GM04504 (cell line): Measurements from ENCODE around the gene TPD52L1.
"Not testable (repeated sequence)": the region's sequence is repeated elsewhere in the genome, so short reads cannot be mapped to it uniquely, and the experiment has no call there.

Source experiments
- DNase-seq: peaks from one replicate; pipeline ENCODE4 v3.0.0-alpha.2; 2012; ENCODE audit warnings: low read depth

Gene TPD52L1

DNA sequence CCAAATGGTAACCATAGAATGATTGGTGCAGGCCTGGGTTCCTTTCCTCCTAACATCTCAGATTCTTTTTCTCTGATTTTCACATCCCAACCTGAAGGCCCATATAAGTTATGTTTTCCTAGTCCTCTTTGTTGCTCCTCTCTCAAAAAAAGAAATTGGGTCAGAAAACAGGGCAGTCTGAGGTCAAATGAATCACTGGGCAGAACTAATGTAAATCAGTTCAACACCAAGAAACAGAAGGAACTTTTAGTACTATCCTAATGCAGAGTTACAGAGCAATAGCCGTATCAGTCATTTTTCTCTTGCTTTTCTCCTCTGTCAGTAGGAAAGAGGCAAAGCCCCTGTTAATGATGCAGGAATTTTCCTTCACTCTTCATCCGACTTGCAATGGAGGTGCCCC lies 11.0 kb upstream of the TPD52L1 start:
- no peak for DNase-seq

DNA sequence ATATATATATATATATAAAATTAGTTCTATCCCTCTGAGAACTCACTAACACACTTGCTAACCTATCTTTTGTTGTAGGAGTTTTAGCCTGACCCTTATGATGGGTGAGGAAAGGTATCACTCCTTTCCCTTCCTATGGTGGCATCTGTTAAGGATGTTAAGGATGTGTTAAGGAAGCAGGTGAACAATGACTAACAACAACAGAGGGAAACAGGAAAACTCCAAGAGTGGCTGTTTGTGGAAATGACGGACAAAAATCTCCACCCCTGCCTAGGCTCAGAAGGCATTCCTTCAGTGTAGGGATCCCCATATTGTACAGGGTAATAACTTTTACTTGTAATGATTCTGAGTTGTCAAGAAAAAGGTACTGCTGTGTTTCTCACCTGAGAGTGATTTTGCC lies 8.8 kb upstream of the TPD52L1 start:
- DNase-seq = no peak

DNA sequence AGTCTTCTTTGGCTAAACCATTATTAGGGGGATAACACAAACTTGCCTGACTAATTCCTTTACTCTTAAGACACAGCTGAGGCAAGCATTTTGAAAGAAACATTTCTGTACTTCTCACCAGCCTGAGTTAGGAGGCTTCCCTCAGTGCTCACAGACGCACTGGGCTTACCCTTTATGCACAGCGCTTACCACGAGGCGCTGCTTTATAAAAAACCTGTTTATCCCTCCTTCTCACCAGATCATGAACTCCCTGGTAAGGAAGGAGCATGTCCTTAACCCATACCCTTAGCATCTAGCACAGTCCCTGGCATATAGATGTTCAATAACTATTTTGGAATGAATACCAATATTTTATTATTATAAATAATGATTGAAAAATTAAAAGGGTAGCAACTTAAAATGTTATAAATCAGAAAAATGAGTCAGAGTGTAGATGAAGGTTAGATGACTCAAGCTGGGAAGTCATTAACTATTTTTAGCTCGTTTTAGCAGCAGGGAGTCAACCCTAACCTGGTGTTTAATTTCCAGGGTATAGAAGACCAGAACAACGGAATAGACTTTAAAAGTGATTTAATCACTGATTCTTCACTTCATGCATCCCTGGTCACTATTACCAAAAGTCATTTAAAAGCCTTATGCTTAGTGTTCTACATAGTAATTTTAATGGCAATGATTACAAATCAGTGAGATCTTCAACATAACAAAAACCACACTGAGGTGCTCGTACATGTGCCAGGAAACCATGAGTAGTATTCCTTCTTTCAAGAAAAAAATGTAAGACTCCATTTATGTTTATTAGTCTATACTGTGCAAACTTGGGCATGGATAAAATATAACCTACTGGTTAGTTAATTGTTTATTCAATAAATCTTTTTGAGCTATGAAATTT lies 4.1 kb upstream of the TPD52L1 start:
- no peak for DNase-seq

DNA sequence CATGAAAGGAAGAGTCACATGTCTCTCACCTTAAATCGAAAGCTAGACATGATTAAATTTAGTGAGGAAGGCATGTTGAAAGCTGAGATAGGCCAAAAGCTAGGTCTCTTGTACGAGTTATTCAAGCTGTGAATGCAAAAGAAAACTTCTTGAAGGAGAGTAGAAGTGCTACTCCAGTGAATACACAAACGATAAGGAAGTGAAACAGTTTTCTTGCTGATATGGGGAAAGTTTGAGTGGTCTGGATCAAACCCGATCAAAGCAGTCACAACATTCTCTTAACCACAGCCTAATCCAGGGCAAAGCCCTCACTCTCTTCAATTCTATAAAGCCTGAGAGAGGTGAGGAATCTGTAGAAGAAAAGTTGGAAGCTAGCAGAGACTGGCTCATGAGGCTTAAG lies 1.9 kb upstream of the TPD52L1 start:
- DNase-seq = no peak

DNA sequence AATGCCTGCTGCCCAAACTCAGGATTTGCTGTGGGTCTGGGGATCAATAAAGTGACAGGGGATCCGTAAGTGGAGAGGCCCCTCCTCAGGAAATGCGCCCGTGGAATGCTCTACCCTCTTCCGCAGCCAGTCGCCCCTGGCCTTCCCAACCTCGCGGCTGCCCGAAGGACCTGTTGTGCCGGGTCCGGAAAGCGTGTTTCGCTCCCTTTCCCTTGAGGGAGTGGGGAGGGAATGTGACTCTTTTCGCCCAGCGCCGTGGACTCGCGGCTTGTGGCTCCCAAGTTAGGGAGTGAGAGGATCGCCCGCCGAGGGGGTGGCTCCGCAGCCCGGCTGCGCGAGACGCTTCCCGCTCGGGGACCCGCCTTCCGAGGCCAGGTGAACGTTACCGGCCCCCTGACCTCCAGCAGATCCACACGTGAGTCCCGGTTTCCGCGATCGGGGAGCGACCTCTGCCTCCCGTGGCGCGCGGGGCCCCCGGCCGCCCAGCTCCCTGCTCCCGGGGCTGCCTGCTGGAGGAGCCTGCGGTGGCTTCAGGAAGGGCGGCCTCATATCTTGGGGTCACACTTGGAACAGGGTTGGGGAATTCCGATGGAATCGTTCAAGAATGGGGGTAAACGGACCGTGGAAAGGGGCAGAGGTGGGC lies 666 bp downstream of the TPD52L1 start:
- no peak for DNase-seq

DNA sequence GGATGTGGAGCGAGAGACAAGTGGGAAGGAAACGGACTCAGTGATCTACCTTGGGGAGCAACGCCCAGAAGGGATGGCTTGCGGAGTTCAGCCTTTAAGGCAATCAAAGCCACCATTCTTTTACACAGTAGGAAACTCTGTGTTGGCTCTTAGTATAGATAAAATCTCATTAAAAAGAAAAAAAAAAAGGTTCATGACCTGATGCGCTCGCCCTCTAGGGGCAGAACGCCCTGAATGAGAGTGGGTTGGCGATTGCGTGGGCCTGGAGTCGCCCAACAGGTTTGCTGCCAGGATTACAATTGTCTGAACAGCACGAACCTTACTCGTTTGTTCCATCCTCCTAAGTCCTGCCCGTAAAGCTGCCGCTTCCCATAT lies 1.2 kb downstream of the TPD52L1 start:
- no peak for DNase-seq

DNA sequence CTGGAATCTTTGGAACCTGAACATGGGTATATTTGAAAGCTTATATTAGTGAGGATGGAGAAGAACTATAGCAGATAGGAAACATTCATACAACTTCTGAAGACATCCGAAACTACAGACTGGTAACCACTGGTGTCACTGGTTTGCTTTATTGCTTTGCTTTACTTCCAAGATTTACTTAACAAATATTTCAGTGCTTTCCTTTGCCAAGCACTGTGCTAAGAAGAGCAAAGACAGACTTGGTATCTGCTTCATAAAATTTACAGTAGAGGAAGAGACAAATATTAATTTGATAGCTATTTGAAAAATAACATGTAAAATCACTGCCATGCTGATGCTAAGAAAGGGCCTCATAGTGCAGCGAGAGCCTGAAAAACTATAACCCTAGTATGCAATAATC lies 1.8 kb downstream of the TPD52L1 start:
- DNase-seq = no peak

DNA sequence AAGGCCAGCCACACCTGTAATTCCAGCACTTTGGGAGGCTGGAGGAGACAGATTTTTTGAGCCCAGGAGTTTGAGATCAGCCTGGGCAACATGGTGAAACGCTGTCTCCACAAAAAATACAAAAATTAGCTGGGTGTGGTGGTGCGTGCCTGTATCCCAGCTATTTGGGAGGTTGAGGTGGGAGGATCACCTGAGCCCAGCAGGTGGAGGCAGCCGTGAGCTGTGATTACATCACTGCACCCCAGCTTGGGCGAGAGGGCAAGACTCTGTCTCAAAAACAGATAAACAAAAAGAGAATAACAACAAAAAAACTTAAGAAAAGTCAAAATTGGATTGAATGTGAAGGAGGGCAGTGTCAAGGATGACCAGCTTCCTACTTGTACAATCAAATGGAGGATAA lies 2.9 kb downstream of the TPD52L1 start:
- no peak for DNase-seq

DNA sequence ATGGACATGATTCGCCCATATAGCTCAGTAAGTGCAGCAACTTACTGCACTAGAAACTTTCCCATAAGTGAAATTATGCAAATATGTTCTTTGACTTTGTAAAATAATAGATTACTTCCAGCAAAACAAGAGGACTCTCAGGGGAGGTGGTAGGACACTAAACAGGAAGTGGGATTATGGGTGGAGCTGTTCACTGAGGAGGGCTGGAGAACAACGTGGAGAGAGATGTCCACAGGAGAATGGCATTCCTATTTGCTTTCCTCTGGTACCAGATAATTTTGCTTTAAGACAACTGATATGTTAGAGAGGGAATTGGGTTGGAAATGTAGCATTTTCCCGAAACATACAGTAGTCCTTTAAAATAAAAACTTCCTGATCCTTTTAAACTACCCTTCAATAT lies 3.7 kb downstream of the TPD52L1 start:
- no peak for DNase-seq

DNA sequence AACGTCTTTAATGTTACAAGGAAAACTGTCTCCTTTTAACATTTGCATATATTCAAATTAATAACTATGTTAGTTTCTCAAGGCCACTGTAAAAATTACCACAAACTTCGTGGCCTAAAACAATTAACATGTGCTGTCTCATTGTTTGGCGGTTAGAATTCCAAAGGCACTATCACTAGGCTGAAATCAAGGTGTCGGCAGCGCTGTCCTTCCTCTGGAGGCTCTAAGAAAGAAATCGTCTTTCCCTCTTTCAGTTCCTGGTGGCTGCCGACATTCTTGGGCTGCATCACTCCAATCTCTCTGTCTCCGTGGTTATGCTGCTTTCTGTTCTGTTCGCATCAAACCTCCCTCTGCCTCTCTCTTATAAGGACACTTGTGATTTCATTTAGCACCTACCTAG lies 4.2 kb downstream of the TPD52L1 start:
- DNase-seq = no peak

DNA sequence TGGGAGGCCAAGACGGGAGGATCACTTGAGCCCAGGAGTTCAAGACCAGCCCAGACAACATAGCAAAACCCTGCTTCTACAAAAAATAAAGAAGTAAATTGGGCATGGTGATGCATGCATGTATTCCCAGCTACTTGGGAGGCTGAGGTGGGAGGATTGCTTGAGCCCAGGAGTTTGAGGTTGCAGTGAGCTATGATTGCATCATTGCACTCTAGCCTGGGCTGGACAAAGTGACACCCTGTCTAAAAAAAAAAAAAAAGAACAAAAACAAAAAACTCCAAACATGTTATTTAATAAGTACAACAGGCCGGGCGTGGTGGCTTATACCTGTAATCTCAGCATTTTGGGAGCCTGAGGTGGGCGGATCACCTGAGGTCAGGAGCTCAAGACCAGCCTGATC lies 9.8 kb downstream of the TPD52L1 start:
- not testable (repeated sequence) for DNase-seq

DNA sequence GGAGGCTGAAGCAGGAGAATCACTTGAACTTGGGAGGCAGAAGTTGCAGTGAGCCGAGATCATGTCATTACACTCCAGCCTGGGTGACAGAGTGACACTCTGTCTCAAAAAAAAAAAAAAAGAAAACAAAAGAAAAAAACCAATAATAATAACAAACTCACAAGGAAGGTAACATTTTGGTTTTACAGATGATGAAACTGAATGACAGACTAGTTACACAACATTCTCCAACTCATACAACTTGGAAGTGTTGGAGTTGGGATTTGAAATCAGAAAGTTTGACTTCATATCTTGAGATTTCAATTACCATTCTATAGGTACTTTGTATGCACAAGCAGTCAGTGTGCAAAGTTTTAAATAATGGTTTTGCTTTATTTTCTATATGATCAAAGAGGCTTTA lies 10.2 kb downstream of the TPD52L1 start:
- DNase-seq = no peak

DNA sequence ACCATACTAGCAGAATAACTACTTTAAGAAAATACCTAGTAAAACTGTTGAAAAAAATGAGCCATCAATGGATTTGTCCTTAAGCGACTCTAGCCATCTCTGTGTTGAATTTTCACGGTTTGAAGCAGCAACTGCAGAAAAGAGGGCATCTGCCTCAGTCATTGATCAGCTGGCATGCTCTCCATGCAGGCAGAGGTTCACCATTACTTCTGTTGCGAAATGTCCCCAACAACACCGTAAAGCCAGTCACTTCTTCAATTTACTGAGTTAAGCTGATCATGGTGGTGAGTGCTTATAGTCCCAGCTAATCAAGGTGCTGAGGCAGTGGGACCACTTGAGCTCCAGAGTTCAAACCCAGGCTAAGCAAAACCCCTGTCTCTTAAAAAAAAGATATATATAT lies 11.1 kb downstream of the TPD52L1 start:
- DNase-seq = no peak

DNA sequence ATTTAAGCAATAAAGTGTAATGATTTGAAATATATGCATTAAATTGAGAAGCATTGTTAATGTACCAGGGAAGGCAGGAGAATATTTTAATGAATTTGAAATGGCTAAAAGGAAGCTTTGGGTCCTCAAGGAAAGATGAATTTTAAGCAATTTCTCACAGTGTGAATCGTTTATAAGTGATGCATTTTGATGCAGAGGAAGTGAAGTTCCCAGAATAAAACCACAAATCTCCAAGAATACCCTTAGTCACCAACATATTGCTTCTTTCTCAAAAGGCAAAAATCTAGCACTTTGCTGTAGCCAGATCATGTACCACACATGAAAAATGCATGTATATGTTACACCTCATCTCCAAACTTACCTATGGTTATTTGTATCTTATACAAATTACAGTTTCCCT lies 11.7 kb downstream of the TPD52L1 start:
- DNase-seq = no peak

DNA sequence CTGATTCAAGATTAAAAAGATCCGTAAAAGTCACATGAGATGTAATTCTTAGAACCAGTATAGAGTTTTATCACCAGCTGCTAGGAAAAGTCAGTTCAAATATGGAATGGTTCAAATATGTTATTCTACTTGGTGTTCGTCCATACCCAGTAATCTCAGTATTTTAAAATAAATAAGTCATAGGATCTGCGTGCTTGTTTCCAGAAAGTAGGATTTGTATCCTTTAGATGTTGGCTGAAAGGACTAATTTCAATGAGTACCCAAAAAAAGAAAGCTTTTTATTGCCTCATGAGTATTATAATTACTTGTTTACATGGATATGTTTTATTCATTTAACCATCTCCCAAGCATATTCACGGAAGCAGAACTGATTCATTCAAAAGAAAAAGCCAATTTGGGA lies 12.2 kb downstream of the TPD52L1 start:
- no peak for DNase-seq

DNA sequence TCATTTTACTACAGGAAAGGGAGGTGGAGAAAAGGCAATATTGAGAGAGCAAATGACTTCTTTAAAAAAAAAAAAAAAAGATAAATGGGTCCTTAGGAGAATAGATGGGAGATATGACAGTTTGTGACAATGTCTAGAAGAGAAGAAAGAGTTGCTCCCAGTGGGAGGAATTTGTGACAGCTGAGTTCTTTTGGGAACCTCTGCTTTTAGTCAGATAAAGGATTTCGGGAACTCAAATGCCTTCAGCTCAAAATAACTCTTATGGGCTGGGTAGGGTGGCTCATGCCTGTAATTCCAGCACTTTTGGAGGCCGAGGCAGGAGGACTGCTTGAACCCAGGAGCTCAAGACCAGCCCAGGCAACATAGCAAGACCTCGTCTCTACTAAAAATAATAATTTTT lies 13.1 kb downstream of the TPD52L1 start:
- no peak for DNase-seq

DNA sequence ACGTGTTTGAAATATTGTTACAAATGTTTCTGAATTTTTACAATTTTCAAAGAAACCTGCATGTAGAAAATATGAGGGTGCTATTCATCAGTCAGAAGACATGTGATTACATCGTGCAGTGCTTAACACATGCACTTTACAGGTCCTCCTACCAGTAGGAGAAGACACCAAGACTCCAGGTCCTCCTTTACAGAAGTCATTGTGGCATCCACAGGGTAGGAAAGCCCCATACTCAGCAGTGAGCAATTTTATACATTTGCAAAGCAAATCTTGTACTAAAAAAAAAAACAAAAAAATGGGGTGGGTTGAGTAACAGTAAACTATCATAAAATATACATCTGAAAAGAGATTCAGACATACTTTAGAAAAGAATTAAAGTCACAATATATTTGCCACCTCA lies 14.0 kb downstream of the TPD52L1 start:
- DNase-seq = no peak

DNA sequence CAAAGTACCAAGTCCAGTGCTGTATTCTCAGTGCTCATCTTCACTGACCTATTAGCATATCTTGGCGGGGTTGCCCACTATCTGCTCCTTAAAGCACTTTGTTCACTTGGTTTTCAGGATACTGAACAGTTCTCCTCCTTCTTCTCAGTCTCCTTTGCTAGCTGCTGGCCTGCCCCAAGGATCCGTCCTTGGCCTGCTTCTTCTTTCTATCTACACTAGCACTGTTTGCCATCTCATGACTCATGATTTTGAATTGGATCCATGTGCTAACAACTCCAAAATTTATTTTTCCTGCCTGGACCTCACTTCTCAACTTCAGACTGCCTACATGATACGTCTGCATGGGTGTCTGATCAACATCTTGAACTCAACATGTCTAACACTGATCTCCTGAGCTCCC lies 15.5 kb downstream of the TPD52L1 start:
- DNase-seq = no peak

DNA sequence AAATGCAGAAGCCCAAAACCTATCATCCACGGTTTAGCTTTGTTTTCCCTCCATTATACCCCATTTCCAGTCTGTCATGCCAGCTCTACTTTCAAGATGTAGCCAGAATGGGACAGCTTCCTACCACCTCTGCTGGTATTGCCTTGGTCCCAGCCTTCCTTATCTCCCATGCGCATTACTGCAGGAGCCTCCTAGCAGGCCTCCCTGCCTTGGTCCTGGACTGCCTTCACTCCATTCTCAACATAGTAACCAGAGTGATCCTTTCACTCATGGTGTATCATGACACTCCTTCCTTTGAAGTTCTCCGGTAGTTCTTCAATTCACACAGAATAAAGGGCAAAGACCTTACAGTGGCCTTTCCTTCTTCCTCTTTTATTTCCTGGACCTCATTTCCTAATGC lies 15.9 kb downstream of the TPD52L1 start:
- no peak for DNase-seq

DNA sequence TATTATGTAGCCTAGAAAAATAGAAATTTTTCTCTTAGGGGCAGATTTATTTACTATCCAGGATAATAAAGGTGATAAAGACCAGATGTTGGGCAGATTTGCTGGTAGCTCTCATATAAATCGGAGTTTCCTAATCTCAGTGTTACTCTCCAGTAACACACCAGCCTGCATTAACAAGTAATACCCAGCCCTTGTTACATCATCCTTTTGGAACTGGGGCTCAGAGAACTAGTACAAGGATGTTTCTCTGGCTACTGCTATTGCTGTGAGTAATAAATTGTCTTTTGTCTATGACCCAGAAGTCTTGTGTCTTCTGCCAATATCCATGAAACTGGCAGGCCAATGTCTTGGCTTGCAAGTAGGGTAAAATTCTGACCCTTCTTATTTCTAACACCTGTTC lies 16.8 kb downstream of the TPD52L1 start:
- peak; percentile 46 for DNase-seq

DNA sequence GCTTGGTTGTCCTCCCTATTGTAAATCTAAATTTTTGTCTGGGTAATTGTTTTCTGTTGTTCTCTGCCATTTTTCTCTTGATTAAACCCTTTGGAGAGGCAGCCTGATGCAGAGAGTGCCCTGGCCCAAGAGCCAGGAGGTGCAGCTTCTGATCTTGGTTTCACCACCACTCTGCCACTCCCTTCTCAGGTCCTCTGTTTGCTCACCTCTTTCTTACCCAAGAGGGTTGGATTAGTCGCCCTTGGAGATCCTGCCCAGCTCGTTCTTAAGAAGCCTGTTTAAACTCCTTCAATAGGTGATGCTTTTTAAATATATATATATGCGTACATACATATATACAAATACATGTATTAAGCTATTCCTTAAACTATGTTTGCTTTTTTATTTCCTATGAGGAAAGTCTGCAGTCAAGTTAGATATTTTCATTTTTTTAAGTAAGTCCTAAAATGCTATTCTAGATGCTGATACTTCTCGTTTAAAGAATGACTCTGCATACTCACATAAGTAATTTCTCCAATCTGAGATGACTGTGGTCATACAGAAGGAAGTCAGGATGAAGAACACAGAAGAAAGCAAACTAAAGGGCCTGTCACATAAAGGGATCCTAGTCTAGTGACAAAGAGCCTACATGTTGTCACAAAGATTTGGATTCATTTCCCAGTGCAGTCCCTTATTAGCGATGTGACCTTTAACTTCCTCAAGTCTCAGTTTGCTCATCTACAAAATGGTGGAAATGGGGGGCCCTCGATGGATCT lies 19.9 kb downstream of the TPD52L1 start:
- DNase-seq = no peak

DNA sequence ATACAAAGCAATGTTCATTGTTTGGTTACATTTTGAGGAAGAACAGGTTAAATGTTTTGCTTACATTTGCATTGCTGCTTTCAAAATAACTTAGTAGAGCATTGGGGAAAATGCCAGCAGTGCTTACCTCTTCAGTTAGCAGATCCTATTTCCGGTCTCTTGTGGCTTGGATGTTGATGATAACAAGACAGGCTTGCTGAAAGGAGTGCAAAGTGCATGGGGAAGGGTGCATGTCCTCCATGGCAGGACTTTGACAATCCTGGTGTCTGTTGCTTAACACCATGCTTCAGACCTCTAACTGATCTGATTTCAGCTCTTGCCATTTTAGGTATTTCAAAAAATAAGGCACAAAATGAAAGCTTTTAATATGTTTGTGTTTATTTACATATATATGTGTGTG lies 21.1 kb downstream of the TPD52L1 start:
- DNase-seq = no peak

DNA sequence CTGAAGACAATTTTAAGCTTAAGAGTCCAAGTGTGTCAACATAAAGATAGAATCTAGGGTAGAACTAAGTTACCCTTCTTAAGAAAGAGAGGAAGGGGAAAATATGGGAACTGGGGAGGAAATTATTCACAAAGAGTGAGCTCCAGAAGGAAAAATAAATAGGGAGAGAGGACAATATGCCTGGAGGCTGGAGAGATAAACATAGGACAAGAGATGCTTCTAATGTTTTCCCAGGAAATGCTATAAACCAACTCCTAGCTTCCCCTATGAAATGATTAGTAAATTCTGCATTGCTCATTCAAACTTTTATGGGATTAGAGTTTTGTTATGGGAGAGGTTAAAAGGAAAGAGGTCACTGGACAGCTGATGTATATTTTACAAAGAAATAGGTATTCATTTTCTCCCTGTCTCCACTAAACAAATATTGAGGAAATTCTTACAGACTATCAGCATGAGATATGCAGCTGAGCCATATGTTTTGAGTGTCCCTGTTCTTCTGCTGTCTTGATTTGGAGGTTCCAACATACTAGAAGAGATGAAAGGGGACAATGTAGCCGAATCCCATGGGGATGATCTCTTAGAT lies 22.0 kb downstream of the TPD52L1 start:
- no peak for DNase-seq
